Colonic mucosa (tissue), 4 donors: Measurements from ENCODE around the gene TRAF2. TPM values are rescaled to one million over a fixed set of nuclear protein-coding genes. Genes with fewer than 3 reads are reported as not detected.

Experiments used
- DNase-seq: peaks from one replicate; pipeline ENCODE4 v3.0.0-alpha.2; 2020
- H3K27ac ChIP-seq: fragments of 200-600 bp; one replicate; pipeline ENCODE4 v1.8.0; 2021
- H3K27me3 ChIP-seq: fragments of 200-600 bp; one replicate; pipeline ENCODE4 v1.8.0; 2021
- H3K36me3 ChIP-seq: fragments of 200-600 bp; one replicate; pipeline ENCODE4 v1.8.0; 2021
- H3K4me1 ChIP-seq: fragments of 200-600 bp; one replicate; pipeline ENCODE4 v1.8.0; 2021; ENCODE audit warnings: mild to moderate bottlenecking
- H3K4me3 ChIP-seq: fragments of 200-600 bp; one replicate; pipeline ENCODE4 v1.8.0; 2021
- H3K9ac ChIP-seq, 2 donors: one replicate each; pipeline ENCODE4 v1.7.0; 2013; ENCODE audit warnings: control low read depth in 2 of 2, low read depth in 2 of 2, low read length in 2 of 2
- H3K9me3 ChIP-seq: fragments of 200-600 bp; one replicate; pipeline ENCODE4 v1.8.0; 2021
- intact Hi-C: fragments of 100-400 bp; cut with DNase I; formaldehyde crosslinking; loops from one replicate; pipeline ENCODE4 v1.14.1; 2022
- total RNA-seq, 2 donors: library from RNA; stranded (reverse); fragmentation: NEBNext Ultra II Directional in 1 of 2; extraction: Animal tissue kit (Norgen Biotek cat#: 25700) in 1 of 2; gene quantifications; one replicate each; pipeline ENCODE4 v1.2.1, GENCODE V29; 2021
- TF ChIP-seq, protein P1 (sequence below): fragments of 200-600 bp; IDR thresholded peaks from one replicate; pipeline ENCODE4 v1.8.0; 2022; ENCODE audit warnings: antibody characterized with exemption, mild to moderate bottlenecking
- donor health status: healthy.
- donor health status: DM: no; HTN: no; CAD: no.
- donor health status: DM: no; HTN: no; CAD: no.

Gene TRAF2
- total RNA-seq, 2 donors from 2014 or later: 22.4 to 50.6 TPM

GRCh38 chr9:136910901-136911245, 24.6 kb downstream of the TRAF2 start:
- Histone ChIP-seq H3K4me3 (no peak overlapping the region), H3K9me3 (no peaks in the 10 kb centered on the region), H3K27ac (no peak overlapping the region), H3K9ac (no peak overlapping the region), H3K36me3 (peaks cover 10% of the 10 kb centered on the region), H3K4me1 (no peaks in the 10 kb centered on the region), H3K27me3 (no peaks in the 10 kb centered on the region)
- intact Hi-C loops: no loop called here
- TF ChIP-seq, protein P1, sequence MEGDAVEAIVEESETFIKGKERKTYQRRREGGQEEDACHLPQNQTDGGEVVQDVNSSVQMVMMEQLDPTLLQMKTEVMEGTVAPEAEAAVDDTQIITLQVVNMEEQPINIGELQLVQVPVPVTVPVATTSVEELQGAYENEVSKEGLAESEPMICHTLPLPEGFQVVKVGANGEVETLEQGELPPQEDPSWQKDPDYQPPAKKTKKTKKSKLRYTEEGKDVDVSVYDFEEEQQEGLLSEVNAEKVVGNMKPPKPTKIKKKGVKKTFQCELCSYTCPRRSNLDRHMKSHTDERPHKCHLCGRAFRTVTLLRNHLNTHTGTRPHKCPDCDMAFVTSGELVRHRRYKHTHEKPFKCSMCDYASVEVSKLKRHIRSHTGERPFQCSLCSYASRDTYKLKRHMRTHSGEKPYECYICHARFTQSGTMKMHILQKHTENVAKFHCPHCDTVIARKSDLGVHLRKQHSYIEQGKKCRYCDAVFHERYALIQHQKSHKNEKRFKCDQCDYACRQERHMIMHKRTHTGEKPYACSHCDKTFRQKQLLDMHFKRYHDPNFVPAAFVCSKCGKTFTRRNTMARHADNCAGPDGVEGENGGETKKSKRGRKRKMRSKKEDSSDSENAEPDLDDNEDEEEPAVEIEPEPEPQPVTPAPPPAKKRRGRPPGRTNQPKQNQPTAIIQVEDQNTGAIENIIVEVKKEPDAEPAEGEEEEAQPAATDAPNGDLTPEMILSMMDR: no peak
- DNase-seq: no peak

GRCh38 chr9:136913701-136914438, 27.6 kb downstream of the TRAF2 start:
- Histone ChIP-seq H3K27me3 (no peaks in the 10 kb centered on the region), H3K9me3 (no peaks in the 10 kb centered on the region), H3K9ac (no peak overlapping the region), H3K27ac (no peak overlapping the region), H3K4me1 (no peaks in the 10 kb centered on the region), H3K4me3 (no peak overlapping the region), H3K36me3 (peaks cover 7% of the 10 kb centered on the region)
- TF ChIP-seq, protein P1: no peak
- DNase-seq: no peak
- intact Hi-C loops: no loop called here

- no peak overlapping the region for H3K9ac ChIP-seq
- H3K9me3 ChIP-seq: no peaks in the 10 kb centered on the region
- H3K4me3 ChIP-seq: no peak overlapping the region
- intact Hi-C loops: no loop called here
- TF ChIP-seq, protein P1: no peak
- no peak overlapping the region for H3K27ac ChIP-seq
- peaks cover 17% of the 10 kb centered on the region for H3K36me3 ChIP-seq
- H3K4me1 ChIP-seq: no peaks in the 10 kb centered on the region
- no peaks in the 10 kb centered on the region for H3K27me3 ChIP-seq
- DNase-seq: no peak
Observed at GRCh38 chr9:136915632-136916329, 29.5 kb downstream of the TRAF2 start.

DNA sequence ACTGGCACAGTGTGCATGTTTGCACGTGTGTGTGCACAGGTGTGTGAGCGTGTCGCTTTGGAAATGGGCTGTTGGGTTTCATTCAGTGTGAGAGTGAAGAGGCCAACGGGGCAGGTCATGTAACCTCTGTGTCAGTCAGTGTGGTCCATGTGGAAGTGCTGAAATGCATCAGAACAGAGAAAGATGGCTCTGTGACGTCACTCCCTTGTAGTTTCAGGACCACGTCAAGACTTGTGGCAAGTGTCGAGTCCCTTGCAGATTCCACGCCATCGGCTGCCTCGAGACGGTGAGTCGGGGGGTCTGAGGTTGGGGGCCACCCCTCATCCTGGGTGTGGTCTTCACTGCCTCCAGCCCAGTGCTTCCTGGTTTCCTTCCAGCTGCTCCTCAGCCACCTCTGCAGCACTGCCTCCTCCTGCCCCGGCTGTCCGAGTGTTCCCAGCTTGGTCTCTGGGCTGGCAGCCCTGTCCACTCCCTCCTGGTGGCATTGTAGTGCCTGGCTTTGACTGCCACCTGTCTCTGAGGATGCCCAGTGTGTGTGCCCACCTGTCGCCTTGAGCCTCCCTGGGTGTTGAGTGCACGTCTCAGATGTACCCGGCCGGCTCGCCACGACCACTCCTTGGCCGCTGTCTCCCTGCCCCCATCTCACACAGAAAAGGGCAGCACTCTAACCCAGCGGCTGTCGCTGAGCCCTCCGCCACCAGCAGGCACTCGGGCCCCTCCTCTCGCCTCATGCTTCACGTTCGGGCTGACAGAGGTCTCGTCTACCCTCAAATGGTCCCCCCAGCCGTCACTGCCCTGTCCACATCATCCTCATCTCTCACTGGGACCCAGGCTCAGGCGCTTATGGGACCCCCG, 30.2 kb downstream of the TRAF2 start:
- no peak for DNase-seq
- no peaks in the 10 kb centered on the region for H3K27me3 ChIP-seq
- intact Hi-C loops: no loop called here
- no peak overlapping the region for H3K4me3 ChIP-seq
- TF ChIP-seq, protein P1: no peak
- no peak overlapping the region for H3K27ac ChIP-seq
- peaks cover 22% of the 10 kb centered on the region for H3K36me3 ChIP-seq
- H3K9ac ChIP-seq: no peak overlapping the region
- H3K4me1 ChIP-seq: no peaks in the 10 kb centered on the region
- no peaks in the 10 kb centered on the region for H3K9me3 ChIP-seq

GRCh38 chr9:136917902-136918301, 31.6 kb downstream of the TRAF2 start:
- intact Hi-C loops: no loop called here
- H3K4me1 ChIP-seq: no peaks in the 10 kb centered on the region
- no peaks in the 10 kb centered on the region for H3K27me3 ChIP-seq
- DNase-seq: no peak
- TF ChIP-seq, protein P1: no peak
- H3K4me3 ChIP-seq: no peak overlapping the region
- H3K9me3 ChIP-seq: no peaks in the 10 kb centered on the region
- H3K27ac ChIP-seq: no peak overlapping the region
- no peak overlapping the region for H3K9ac ChIP-seq
- H3K36me3 ChIP-seq: peaks cover 22% of the 10 kb centered on the region
